K562 (cell line): ENCODE measurements around the gene CHPF2. TPM values are rescaled to one million over a fixed set of nuclear protein-coding genes. Genes with fewer than 3 reads are reported as not detected.

Experiments used
- CHD1 ChIP-seq: fragments of 200-600 bp; sonication (generic); IDR thresholded peaks from one replicate; pipeline ENCODE4 v1.6.1; 2012; ENCODE audit warnings: mild to moderate bottlenecking, moderate library complexity, low read length, inconsistent platforms
- ELF1 ChIP-seq: fragments of 200-800 bp; sonication (Bioruptor generic); IDR thresholded peaks from 2 replicates; pipeline ENCODE4 v1.6.1; 2016; ENCODE audit warnings: missing genetic modification characterization, missing compliant biosample characterization
- KLF10 ChIP-seq: fragments of 250-450 bp; sonication (Bioruptor Pico); IDR thresholded peaks from 2 replicates; pipeline ENCODE4 v1.6.1; 2021; ENCODE audit warnings: matching md5 sums
- NR1H2 ChIP-seq: sonication (generic); formaldehyde crosslinking; IDR thresholded peaks from 2 replicates; pipeline ENCODE4 v1.4.0; 2020; ENCODE audit warnings: mild to moderate bottlenecking, missing genetic modification reagents
- PHTF2 ChIP-seq: fragments of 250-450 bp; sonication (Bioruptor Pico); IDR thresholded peaks from 2 replicates; pipeline ENCODE4 v1.5.0; 2021; ENCODE audit warnings: mild to moderate bottlenecking
- RAD21 ChIP-seq, 2 experiments: fragments of 250-450 bp in 1 of 2; fragments of 450-650 bp in 1 of 2; sonication (Bioruptor Pico) in 1 of 2; formaldehyde crosslinking in 1 of 2; IDR thresholded peaks in 1 of 2; conservative IDR thresholded peaks in 1 of 2; 2 replicates each; pipeline versions ENCODE4 v1.4.0 to v1.8.0; 2020 to 2022; ENCODE audit warnings: mild to moderate bottlenecking in 2 of 2, moderate library complexity in 1 of 2
- SMARCA4 ChIP-seq: fragments of 450-650 bp; IDR thresholded peaks from 2 replicates; pipeline ENCODE4 v1.6.1; 2016
- ZFP30 ChIP-seq: fragments of 250-450 bp; sonication (Bioruptor Pico); IDR thresholded peaks from 2 replicates; pipeline ENCODE4 v1.8.0; 2022; ENCODE audit warnings: moderate library complexity, mild to moderate bottlenecking, inconsistent platforms, borderline replicate concordance
- ZNF12 ChIP-seq: sonication (generic); formaldehyde crosslinking; IDR thresholded peaks from 2 replicates; pipeline ENCODE4 v1.4.0; 2020; ENCODE audit warnings: mild to moderate bottlenecking, missing genetic modification reagents
- polyA plus RNA-seq, 8 experiments: library from polyadenylated mRNA; depleted of rRNA in 4 of 8; stranded (reverse) in 5 of 8; unstranded in 3 of 8; fragments of >200 nt; fragmentation: Nextera tagmentation in 2 of 8; fragmentation: Illumina TruSeq in 1 of 8; extraction: Ambion mirVana in 2 of 8; extraction: Trizol in 1 of 8; gene quantifications; 2 replicates each; pipeline versions ENCODE4 v1.2.1 to v1.2.3, GENCODE V29; 2011 to 2014; ENCODE audit warnings: inconsistent platforms in 1 of 8, missing spikeins in 1 of 8
- total RNA-seq, 7 experiments: library from RNA; depleted of rRNA in 6 of 7; stranded (reverse); fragments of >200 nt in 6 of 7; fragmentation: Illumina TruSeq in 2 of 7; extraction: Trizol in 2 of 7; gene quantifications; 2 replicates each; pipeline versions ENCODE4 v1.2.1 to v1.2.3, GENCODE V29; 2011 to 2021; ENCODE audit warnings: low replicate concordance in 1 of 7
- TF ChIP-seq, protein P1 (sequence below): fragments of 250-450 bp; sonication (Bioruptor Pico); IDR thresholded peaks from 2 replicates; pipeline ENCODE4 v1.4.0; 2020; ENCODE audit warnings: mild to moderate bottlenecking, moderate library complexity
- TF ChIP-seq, protein P2 (sequence below): fragments of 450-650 bp; IDR thresholded peaks from 2 replicates; pipeline ENCODE4 v1.6.1; 2016; ENCODE audit warnings: missing biosample characterization, missing genetic modification characterization
- TF ChIP-seq, protein P3 (sequence below): IDR thresholded peaks from 2 replicates; pipeline ENCODE4 v1.6.1; 2011; ENCODE audit not compliant: insufficient read length; ENCODE audit errors: extremely low read depth
- TF ChIP-seq, protein P4 (sequence below): fragments of 450-650 bp; formaldehyde crosslinking; IDR thresholded peaks from 2 replicates; pipeline ENCODE4 v1.4.0; 2020; ENCODE audit warnings: mild to moderate bottlenecking, moderate library complexity
- TF ChIP-seq, protein P5 (sequence below): sonication (generic); formaldehyde crosslinking; IDR thresholded peaks from 2 replicates; pipeline ENCODE4 v1.9.0; 2022; ENCODE audit warnings: mild to moderate bottlenecking, missing genetic modification reagents
- TF ChIP-seq, protein P6 (sequence below): fragments of 250-450 bp; sonication (Bioruptor Pico); IDR thresholded peaks from 2 replicates; pipeline ENCODE4 v1.5.0; 2021; ENCODE audit warnings: mild to moderate bottlenecking, moderate library complexity

CHPF2 gene
- total and polyA plus RNA-seq, 9 of the 15 experiments (the other 6 are each of a cell fraction or from before 2014, with no cell fraction given): 0.08 to 32.8 (median 10.5) TPM

DNA sequence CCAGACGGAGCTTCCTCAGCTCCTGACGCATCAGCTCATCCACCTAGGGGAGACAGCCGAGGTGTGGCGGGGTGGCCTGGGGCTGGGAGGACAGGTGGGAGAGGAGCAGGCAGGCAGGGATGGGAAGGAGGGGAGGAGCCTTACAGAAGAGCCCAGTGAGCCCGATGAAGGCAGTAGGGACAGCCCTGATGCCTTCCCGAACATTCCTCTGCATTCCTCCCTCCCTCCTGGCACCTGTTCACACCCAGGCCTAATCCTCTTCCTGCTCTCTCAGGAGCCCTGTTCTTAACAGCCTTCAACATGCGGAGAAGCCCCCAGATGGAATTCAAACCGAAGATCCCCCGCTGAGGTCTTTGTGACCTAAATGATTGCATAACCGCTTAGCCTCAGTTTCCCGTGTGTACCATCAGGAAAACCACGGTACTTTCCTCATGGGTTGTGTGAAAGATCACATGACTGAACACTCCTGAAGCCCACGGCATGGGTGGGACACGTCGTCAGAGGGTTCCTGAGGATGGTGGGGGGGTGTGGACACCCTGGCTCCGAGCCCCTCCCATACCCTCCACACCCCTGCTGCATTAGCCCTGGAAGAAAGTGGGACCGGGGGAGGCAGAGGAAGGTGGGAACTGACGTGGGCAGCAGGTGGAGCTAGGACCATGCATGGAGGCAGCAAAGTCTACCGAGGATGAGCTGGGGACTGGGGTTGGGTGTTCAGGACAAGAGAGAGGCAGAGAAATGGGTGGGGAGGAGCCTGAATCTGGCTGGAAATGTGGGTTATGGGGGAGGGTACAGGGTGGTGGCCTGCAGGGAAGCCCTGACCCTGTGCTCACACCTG, 36.5 kb upstream of the CHPF2 start (continued):
- TF ChIP-seq, protein P1, sequence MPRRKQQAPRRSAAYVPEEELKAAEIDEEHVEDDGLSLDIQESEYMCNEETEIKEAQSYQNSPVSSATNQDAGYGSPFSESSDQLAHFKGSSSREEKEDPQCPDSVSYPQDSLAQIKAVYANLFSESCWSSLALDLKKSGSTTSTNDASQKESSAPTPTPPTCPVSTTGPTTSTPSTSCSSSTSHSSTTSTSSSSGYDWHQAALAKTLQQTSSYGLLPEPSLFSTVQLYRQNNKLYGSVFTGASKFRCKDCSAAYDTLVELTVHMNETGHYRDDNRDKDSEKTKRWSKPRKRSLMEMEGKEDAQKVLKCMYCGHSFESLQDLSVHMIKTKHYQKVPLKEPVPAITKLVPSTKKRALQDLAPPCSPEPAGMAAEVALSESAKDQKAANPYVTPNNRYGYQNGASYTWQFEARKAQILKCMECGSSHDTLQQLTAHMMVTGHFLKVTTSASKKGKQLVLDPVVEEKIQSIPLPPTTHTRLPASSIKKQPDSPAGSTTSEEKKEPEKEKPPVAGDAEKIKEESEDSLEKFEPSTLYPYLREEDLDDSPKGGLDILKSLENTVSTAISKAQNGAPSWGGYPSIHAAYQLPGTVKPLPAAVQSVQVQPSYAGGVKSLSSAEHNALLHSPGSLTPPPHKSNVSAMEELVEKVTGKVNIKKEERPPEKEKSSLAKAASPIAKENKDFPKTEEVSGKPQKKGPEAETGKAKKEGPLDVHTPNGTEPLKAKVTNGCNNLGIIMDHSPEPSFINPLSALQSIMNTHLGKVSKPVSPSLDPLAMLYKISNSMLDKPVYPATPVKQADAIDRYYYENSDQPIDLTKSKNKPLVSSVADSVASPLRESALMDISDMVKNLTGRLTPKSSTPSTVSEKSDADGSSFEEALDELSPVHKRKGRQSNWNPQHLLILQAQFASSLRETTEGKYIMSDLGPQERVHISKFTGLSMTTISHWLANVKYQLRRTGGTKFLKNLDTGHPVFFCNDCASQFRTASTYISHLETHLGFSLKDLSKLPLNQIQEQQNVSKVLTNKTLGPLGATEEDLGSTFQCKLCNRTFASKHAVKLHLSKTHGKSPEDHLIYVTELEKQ (CRISPR knock-in tag): no peak
- TF ChIP-seq NR1H2 (CRISPR knock-in tag) (no peak), RAD21 (CRISPR knock-in tag; conservative IDR thresholded peaks at IDR 0.05 in 1 of 2, IDR thresholded peaks at IDR 0.05 in 1 of 2) (peak in 1 of 2 experiments; percentile 36; a peak in 2 of 4 replicates), ZFP30 (CRISPR knock-in tag) (no peak), ELF1 (tag) (no peak), KLF10 (CRISPR knock-in tag) (no peak), PHTF2 (CRISPR knock-in tag) (no peak), CHD1 (no peak), ZNF12 (CRISPR knock-in tag) (no peak), SMARCA4 (no peak)
- TF ChIP-seq, protein P2, sequence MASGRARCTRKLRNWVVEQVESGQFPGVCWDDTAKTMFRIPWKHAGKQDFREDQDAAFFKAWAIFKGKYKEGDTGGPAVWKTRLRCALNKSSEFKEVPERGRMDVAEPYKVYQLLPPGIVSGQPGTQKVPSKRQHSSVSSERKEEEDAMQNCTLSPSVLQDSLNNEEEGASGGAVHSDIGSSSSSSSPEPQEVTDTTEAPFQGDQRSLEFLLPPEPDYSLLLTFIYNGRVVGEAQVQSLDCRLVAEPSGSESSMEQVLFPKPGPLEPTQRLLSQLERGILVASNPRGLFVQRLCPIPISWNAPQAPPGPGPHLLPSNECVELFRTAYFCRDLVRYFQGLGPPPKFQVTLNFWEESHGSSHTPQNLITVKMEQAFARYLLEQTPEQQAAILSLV (tag): no peak
- TF ChIP-seq, protein P3, sequence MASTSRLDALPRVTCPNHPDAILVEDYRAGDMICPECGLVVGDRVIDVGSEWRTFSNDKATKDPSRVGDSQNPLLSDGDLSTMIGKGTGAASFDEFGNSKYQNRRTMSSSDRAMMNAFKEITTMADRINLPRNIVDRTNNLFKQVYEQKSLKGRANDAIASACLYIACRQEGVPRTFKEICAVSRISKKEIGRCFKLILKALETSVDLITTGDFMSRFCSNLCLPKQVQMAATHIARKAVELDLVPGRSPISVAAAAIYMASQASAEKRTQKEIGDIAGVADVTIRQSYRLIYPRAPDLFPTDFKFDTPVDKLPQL: no peak
- TF ChIP-seq, protein P4, sequence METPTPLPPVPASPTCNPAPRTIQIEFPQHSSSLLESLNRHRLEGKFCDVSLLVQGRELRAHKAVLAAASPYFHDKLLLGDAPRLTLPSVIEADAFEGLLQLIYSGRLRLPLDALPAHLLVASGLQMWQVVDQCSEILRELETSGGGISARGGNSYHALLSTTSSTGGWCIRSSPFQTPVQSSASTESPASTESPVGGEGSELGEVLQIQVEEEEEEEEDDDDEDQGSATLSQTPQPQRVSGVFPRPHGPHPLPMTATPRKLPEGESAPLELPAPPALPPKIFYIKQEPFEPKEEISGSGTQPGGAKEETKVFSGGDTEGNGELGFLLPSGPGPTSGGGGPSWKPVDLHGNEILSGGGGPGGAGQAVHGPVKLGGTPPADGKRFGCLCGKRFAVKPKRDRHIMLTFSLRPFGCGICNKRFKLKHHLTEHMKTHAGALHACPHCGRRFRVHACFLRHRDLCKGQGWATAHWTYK (CRISPR knock-in tag): no peak
- TF ChIP-seq, protein P5, sequence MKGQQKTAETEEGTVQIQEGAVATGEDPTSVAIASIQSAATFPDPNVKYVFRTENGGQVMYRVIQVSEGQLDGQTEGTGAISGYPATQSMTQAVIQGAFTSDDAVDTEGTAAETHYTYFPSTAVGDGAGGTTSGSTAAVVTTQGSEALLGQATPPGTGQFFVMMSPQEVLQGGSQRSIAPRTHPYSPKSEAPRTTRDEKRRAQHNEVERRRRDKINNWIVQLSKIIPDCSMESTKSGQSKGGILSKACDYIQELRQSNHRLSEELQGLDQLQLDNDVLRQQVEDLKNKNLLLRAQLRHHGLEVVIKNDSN (CRISPR knock-in tag): 0 out of 2 replicates have a peak, but pooled peaks have one; percentile 21
- TF ChIP-seq, protein P6, sequence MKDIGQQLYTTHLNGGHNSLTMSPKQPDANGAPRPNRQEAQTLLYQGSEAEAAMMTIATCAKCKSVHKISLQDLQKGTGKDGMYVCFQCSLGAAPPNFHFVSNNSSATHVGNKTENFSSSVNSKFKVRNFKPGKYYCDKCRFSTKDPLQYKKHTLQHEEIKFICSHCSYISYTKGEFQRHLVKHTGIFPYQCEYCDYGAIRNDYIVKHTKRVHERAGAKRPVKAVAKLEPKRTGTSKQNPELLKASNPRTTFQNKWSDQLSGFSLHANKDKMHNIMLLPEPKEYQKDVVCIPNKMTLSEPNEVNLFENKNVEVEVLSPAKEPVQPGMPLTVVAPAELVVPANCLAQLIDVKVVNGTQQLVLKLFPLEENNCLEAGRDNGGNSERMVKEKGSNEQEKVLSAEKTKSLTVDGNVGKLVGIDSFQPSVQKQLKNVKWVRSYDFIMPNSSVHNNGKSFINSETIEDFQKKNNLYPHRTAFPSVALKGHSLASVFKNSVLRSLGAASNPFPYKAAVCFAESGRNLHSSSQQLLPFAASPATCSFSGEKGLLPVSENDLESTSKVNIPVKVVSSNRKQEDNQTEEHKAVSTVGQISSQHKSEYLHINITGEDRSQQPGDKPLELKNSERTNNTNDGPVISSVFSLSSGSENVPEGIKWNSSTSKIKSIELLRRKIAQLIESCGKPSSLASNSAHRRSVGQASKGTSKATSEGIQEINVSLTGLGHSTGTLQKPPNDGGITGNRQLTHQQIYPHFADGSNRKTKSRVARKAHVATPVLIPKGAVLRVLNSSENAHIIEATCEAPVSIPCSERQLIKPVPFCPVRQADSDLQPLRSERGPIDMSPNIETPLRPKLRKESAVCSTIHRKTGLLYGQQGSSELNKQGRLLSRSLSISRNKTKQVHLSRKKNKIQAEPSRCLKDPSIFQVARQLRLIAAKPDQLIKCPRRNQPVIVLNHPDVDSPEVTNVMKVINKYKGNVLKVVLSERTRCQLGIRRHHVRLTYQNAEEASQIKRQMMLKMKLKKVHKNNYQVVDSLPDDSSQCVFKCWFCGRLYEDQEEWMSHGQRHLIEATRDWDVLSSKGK (CRISPR knock-in tag): no peak
